Measurements from ENCODE around the gene TEAD4.

Gene TEAD4

DNA sequence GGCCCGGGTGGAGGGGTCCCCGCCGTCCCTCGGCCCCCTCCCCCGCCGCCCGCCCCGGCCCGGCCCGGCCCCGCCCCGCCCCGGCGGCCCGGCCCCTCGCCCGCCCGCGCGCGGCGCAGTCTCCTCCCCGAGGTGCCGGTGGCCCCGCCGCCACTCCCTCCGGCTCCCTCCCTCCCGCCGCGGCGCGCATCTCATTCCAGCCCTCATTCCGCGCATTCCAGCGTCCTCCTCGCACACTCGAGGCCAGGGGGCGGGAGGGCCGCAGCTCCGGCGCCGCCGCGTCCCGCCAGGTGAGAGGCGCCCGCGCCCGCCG lies at the start of gene TEAD4:
TEAD4 (plus strand) TSS at position 206 of the 313 bp plus-strand sequence.
- DNase-seq = peak; percentile 98

DNA sequence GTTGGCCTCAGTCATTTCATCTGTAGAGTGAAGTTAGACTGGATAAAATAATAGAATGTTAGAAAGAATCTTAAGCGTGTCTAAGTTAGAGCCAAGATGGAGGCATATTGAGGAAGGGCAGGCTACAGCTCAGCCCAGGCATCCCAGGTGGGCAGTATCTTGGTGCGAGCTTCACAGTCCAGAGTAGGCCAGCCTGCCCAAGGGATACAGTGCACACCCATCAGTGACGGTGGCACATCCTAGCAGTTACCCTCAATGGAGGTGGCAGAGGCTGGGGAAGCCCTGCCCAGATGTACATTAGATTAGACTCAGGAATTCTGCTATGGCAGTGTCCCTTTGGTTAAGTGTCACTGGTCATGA lies 47.0 kb upstream of the TEAD4 start:
- no peak for DNase-seq

DNA sequence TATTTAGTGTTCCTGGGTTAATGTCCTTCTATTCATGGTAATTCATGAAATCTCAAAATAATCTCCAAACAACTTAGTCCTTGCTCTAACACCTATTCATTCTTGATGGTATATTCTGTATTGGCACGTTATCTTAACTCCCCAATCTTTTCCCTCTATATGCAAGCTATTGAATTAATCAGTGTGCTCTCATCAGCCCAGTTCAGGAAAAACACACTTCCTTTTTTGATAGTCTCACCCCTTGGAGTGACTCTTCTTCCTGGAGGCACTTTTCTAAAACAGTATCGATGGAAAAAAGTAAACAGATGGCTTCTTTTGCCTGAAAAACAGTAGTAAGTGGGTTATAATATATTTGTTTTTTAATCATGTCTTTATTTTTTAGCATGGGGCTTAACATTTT lies 39.9 kb upstream of the TEAD4 start:
- DNase-seq = no peak

DNA sequence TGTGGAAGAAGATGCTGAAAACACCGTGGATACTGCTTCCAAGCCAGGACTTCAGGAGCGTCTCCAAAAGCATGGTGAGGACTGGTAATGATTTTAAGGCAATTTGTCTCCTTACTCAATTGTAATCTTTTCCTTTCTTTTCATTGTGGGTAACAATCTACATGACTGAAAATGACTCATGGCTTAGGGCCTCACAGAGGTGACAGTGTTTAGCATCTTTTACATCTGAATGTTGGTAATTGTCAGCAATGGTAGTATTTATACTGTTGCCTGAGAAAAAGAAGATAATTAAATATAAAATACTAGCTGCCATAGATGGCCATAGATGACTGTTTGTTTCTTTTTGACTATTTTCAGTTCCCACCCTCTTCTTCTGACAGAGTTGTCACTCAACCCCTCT lies 36.9 kb upstream of the TEAD4 start:
- DNase-seq = no peak

DNA sequence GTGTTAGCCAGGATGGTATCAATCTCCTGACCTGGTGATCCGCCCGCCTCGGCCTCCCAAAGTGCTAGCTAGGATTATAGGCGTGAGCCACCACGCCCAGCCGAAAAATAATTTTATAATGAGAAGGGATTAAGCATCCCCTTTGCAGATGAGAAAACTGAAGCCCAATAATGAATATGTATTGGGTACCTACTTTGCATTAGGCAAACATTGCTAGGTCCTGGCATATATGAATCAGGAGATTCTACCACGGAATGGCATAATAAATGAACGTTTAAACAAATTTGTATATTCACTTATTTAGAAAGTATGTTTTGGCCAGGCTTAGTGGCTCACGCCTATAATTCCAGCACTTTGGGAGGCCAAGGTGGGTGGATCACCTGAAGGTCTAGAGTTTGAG lies 36.1 kb upstream of the TEAD4 start:
- no peak for DNase-seq

DNA sequence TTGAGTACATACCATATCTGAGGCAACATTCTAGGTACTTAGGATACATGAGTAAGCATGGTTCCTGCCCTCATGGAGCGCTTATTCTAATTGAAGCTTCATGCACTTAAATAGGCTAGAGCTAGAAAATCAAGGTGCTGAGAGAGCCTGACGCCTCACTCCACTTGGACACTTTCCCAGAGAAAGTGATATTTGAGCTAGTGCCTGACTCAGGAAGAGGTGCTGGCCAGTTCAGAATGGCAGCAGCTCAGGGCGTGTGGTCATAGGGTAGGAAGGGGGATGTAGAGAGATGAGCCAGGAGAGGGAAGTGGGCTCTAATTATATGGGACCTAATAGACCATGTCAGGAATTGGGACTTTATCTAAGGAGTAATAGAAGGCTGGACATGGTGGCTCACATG lies 35.2 kb upstream of the TEAD4 start:
- no peak for DNase-seq

DNA sequence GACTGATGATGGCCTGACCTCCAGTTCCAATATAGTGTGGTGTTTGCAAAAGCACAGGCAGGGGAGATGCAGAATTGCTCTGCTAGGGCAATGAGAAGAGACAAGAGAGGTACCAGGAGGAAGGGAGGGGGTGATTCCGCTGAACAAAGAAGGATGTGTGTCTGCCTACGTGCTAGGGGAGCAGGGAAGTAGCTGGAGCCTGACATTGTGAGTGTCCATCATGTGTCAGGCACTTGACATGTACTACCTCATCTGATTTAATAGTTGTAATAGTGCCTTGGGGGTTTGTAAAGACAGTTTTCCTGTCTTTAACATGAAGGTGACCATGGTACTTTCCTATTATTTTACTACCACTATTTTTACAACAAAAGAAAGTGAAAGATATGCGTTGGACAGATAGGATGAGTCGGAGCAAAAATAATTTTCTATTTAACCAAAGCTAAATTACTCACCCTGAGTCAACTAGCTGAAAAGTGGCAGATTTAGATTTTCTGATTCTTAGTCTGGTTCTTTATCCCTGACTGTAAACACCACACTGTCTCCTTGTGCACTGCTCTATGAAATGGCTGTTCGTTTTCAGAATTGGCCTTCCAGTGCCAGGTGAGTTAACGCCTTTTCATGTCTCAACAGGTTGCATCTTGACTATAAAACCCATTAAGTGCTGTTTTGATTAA lies 33.7 kb upstream of the TEAD4 start:
- DNase-seq = no peak

DNA sequence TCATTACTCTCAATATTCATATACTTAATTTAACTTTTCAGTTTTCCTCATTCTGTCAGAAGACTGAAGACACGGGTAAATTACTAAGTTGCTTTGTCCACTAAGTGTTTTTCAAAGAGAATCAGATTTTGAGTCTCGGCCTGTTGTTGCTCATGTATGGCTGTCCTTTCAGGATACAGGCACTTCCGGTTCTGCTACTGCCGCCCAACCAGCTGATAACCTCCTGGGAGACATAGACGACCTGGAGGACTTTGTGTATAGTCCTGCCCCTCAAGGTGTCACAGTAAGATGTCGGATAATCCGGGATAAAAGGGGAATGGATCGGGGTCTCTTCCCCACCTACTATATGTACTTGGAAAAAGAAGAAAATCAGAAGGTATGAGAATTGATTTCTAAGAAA lies 28.3 kb upstream of the TEAD4 start:
- DNase-seq = no peak

DNA sequence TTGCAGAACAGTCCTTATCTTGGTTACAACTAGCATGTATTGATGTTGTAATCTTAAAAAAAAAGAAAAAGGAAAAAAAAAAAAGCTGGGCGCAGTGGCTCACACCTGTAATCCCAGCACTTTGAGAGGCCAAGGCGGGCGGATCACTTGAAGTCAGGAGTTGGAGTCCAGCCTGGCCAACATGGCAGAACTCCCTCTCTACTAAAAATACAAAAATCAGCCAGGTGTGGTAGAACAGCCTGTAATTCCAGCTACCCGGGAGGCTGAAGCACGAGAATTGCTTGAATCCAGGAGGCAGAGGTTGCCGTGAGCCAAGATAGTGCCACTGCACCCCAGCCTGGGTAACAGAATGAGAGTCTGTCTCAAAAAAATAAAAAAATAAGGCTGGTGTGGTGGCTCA lies 25.6 kb upstream of the TEAD4 start:
- DNase-seq = no peak

DNA sequence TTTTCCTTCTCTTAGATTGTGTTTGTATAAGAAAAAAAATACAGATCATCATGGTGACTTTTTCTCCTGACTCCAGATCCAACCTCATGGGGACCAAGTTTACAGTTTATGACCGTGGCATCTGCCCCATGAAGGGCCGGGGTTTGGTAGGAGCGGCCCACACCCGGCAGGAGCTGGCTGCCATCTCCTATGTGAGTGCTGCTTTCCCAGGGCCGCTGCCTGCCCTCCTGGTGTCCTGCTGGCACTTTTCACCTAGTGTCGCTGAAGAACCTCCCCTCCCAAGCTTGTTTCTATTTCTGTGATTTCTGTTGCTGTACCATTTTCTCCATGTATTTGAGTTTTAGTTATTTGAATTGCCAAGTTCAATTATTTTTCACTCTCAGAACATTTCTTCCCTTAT lies 24.8 kb upstream of the TEAD4 start:
- no peak for DNase-seq

DNA sequence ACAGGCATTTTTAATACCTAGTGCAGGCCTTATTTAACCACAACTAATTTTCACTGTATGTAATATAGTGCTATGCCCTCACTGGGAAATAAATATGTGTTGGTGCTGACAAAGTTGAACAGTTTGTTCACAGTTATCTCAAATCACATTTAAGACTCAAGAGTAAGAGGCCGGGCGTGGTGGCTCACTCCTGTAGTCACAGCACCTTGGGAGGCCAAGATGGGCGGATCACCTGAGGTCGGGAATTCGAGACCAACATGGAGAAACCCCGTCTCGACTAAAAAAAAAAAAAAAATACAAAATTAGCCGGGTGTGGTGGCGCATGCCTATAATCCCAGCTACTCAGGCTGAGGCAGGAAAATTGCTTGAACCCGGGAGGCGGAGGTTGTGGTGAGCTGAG lies 22.9 kb upstream of the TEAD4 start:
- DNase-seq = no peak

DNA sequence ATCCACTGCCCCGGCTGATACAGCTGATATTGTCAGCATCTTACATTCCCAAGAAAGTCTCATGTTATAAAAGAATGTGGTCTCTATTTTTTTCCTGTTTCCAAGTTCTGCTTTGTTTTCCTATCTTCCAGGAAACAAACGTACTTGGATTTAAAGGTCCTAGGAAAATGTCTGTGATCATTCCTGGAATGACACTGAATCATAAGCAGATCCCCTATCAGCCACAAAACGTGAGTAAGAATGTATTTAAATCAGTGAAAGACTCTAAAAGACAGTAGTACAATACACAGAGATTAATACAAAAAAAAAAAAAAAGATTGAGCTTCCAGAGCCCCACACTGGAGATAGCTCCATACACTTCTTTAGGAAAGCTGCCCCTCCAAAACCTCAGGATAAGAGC lies 21.7 kb upstream of the TEAD4 start:
- no peak for DNase-seq

DNA sequence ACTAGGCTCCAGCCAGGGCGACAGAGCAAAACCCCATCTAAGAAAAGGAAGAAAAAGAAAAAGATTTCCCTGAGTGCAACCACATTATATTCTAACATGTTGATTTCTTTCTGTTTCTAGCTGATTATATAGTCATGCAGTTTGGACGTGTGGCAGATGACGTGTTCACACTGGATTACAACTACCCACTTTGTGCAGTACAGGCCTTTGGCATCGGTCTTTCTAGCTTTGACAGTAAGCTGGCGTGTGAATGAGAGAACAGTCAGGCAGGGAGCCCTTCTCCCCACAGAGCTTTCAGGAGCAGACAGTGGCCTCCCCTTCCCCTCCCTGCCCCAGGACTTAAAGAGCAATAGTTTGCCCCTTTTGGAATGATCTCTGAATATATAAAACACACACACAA lies 20.0 kb upstream of the TEAD4 start:
- DNase-seq = no peak

DNA sequence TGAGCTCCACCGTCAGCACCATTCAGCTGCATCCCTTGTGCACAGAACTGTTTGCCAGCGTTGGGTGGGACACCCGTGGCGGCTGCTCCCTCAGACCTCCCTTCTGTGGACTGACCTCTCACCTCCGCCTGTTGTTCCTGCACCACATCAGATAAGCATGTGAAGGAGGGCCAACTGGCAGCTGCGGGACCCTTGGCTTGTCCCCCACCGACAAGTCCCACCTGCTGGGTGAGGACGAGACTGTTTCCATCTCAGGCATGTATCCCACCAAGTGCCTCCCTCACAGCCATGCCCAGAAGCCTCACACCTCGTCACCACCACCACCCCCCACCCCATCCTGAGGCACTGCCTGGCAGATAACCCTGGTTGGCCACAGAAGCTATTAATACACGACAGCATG lies 18.6 kb upstream of the TEAD4 start:
- DNase-seq = no peak

DNA sequence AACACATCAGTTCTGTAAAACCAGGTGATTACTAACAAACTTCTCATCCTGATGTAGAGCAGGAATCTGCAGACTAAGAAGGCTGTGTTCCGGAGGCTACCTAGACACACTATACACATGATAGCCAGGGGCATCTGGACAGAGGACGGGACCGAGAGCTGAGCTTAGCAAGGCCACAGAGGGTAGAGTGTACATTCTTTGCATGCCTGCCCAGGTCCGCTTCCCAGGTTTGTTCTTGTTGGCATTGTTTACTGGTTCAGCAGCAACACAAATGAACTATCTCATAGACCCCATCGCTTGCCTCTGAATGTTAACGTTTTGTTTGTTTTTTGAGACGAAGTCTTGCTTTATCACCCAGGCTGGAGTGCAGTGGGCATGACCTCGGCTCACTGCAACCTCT lies 17.7 kb upstream of the TEAD4 start:
- DNase-seq = no peak

DNA sequence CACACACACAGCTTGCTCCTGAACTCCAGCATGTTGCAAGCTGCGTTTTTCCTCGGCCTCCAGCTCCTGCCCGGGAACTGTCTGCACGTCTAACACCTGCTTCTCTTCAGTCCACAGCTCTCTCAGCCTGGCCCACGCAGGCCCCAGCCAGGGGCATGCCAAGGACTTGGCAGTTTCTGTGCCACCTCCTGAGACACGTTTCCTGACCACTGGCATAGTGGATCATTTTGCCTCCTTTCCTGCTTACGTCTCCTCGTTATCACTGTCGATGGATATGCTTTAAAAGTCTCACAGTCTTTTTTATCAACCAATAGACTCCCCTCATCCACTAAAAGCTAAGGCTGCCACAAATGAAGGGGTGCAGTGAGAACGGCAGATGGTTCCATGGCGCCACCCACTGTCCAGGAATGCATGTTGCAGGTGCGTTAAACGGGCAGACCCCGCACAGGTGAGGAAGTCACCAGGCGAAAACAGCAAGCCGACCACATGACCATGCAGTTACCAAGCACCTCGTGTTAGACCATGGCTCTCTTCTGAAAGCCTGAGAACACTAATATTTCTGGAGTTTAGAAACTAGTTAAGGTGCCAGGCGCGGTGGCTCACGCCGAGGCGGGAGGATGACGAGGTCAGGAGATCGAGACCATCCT lies 14.7 kb upstream of the TEAD4 start:
- peak; percentile 97 for DNase-seq

DNA sequence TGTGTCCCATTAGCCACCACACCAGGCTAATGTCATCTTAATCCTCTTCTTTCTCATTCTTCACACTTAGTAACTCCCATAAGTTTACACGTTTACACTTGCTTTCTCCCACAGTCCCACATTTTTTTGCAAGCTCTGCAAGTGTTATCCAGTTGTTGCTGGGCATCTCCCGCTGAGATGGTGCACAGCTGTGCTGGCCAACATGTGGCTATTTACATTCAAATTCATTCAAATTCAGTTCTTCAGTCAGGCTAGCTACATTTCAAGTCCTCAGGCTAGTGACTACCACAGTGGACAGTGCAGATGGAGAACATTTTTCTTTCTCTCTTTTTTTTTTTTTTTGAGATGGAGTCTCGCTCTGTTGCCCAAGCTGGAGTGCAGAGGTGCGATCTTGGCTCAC lies 9.8 kb upstream of the TEAD4 start:
- DNase-seq = no peak

DNA sequence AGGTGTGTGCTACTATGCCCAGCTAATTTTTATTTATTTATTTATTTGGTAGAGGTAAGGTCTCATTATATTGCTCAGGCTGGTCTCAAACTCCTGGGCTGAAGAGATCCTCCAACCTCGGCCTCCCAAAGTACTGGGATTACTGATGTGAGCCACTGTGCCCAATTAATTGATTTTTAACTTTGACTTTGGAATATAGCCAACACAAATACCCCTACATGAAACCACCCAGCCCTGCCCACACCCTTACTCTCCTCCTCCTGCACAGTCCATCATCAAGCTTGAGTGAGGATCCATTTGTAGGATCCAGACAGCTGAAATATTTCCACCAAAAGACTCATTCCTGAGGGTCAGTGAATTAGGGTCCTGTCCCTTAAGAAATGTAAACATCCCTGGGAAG lies 3.3 kb upstream of the TEAD4 start:
- DNase-seq = no peak

DNA sequence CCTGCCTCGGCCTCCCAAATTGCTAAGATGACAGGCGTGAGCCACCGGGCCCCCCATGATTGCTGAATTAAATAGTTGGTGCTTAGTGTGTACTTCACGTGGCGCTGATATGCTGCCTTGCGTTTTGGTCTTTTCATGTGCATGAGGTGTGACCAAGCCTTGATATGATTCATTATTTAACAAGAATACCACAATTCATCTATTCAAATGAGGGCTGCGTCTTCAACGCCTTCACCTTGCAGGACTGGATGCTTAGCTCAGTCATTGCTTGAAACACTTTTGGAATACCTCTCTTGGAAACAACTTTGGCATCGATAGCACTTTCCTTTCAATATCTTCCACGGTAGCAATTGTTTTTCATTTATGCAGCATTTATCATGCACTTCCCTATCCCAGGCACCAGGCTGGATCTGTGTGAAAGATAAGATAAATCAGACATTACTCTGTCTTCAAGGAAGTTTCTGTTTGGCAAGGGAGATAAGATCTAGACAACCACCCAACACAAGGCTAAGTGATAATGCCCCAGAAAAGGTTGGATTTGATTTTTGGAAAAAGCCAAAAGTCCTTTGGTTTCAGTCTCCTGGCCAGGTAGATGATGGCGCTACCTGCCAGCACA lies 1.3 kb upstream of the TEAD4 start:
- peak; percentile 78 for DNase-seq

DNA sequence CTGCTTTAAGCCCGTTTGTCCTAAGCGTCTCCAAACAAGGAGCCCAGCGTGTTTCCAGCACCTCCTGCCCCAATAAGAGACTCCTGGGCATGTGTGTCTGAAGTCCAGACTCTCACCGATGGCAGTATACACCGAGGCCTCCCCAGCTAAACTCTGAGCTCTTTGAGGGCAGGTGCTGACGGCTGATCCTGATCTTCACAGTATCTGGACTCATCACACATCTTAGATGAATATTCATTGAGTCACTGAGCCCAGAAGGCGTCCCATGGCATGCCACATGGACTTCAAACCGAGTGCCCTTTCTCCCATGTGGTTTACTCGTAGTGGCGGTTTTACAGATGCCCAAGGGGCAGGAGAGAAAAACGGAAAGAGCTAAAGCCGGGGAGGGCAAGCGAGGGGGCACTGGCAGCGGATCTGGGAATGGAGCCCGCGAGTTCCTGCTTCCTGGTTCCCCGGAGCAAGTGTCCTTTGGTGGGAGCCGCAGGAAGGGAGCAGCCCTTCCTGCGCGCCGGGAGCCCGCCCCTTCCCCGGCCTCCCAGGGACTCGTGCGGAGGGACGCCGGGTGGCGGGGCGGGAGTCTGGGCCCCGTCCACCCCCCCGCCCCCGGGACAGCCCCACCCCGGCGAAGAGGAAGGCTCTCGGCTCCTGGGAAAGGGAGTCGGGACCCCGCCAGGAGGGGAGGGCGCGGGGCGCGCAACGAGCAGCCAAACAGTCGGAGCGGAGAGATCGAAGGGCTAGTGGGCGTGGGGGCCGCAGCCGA lies 585 bp upstream of the TEAD4 start:
- peak; percentile 98 for DNase-seq

DNA sequence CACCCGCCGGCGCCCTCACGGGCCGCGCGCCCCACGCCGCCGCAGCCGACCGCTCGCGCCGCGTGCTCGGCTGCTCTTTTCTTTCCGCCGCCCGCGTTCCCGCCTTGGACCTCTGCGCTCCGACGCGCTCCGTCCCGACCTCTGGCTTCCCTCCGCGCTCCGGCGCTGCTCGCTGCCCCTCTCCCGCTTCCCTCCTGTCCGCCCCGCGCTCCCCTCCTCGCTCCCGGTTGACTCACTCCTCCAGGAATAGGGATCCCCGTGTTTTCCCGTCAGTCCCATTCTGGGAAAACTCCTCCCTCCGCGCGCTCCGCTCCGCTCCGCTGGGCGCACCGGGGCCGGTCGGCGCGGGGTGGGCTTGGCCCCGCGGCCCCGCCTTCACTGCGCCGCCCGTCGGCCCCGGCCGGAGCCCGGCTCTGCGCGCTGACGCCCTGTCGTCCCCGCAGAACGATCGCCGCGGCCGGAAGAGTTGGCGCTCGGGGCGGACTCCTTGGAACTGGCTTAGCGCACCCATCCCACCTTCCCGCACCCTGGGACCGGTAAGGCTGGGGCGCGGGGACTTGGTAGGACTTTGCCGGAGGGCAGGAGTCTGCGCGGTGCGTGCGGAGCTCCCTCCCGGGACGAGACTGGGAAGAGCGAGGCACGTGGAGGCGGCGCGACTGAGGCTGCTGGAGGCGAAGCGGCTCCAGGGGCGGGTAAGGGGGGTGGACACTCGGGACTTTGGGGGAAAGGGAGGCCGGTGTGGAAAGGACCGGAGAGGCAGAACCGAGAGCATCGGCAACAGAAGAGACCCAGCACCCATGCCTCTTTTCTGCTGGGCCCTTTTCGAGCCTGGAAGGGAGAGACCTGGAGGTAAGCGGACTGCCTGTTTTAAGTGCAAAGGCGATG lies 550 bp downstream of the TEAD4 start:
- DNase-seq = peak; percentile 98

DNA sequence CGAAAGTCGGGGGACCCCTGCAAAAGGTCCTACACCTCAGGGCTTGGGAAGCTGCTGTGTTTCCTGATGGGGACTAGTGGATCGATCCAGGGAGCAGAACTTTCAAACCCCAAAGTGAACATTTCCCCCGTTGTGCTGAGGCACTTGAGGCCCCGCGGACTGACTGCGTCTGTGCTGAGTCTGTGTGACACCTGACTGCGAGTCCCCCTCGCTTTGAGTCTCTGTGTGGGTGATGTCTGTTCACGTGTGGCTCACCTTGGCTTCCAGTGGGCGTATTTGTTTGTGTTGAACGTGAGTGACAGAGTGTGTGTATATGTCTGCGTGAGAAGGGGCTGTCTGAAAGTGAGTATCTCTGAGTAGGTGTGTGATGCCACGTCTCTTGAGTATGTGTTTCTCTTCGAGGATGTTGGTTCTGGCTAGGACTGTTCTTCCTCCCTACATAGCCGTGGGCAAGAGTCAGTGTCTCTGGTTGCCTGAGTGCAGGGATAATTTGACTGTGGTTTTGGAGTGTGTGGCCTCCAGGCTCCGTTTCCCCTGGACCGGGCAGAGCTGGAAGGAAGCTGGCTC lies 1.3 kb downstream of the TEAD4 start:
- peak; percentile 80 for DNase-seq

All from DMS53 (cell line).